HepG2 (cell line): ENCODE results near the gene PSMD3. TPM values are rescaled to one million over a fixed set of nuclear protein-coding genes. Genes with fewer than 3 reads are reported as not detected.
A peak's percentile ranks its signal among the peaks of the same experiment; 100 is the strongest.

Experiments used
- ATM ChIP-seq: fragments of 450-650 bp; IDR thresholded peaks from 2 replicates; pipeline ENCODE4 v1.7.1; 2017; ENCODE audit warnings: mild to moderate bottlenecking, borderline replicate concordance
- CEBPG ChIP-seq: IDR thresholded peaks from 2 replicates; pipeline ENCODE4 v1.6.1; 2016
- EP300 ChIP-seq, 3 experiments: sonication (generic) in 1 of 3; formaldehyde crosslinking in 1 of 3; IDR thresholded peaks; 2 replicates each; pipeline versions ENCODE4 v1.5.1 to v1.6.1; 2011 to 2020; ENCODE audit warnings: low read depth in 2 of 3, low read length in 2 of 3, borderline replicate concordance in 1 of 3, improper control_type of control experiment in 1 of 3, mild to moderate bottlenecking in 1 of 3, missing genetic modification reagents in 1 of 3, moderate library complexity in 1 of 3
- HNF4A ChIP-seq: sonication (generic); formaldehyde crosslinking; IDR thresholded peaks from 2 replicates; pipeline ENCODE4 v1.4.0; 2020; ENCODE audit warnings: missing genetic modification reagents
- JUND ChIP-seq: sonication (generic); formaldehyde crosslinking; IDR thresholded peaks from 2 replicates; pipeline ENCODE4 v1.8.0; 2022; ENCODE audit warnings: mild to moderate bottlenecking, missing genetic modification reagents
- MATR3 ChIP-seq: sonication (generic); formaldehyde crosslinking; IDR thresholded peaks from 2 replicates; pipeline ENCODE4 v1.4.0; 2020; ENCODE audit warnings: missing genetic modification reagents
- MEIS2 ChIP-seq: sonication (generic); formaldehyde crosslinking; IDR thresholded peaks from 2 replicates; pipeline ENCODE4 v1.9.0; 2021; ENCODE audit warnings: mild to moderate bottlenecking, missing genetic modification reagents
- ONECUT2 ChIP-seq: sonication (generic); formaldehyde crosslinking; IDR thresholded peaks from 2 replicates; pipeline ENCODE4 v1.4.0; 2020; ENCODE audit warnings: missing genetic modification reagents
- PRDM15 ChIP-seq: sonication (generic); formaldehyde crosslinking; IDR thresholded peaks from 2 replicates; pipeline ENCODE4 v1.4.0; 2020; ENCODE audit warnings: missing genetic modification reagents
- RXRB ChIP-seq: IDR thresholded peaks from 2 replicates; pipeline ENCODE4 v1.6.1; 2016; ENCODE audit warnings: borderline replicate concordance, missing genetic modification reagents, missing compliant biosample characterization
- TEAD3 ChIP-seq: optimal IDR thresholded peaks from 2 replicates; pipeline ENCODE3; 2016; ENCODE audit warnings: borderline replicate concordance
- WIZ ChIP-seq: sonication (generic); formaldehyde crosslinking; IDR thresholded peaks from 2 replicates; pipeline ENCODE4 v1.5.1; 2020; ENCODE audit warnings: mild to moderate bottlenecking, missing genetic modification reagents
- ZBTB42 ChIP-seq: sonication (generic); formaldehyde crosslinking; IDR thresholded peaks from 2 replicates; pipeline ENCODE4 v1.5.0; 2020; ENCODE audit warnings: mild to moderate bottlenecking, missing genetic modification reagents
- ZNF629 ChIP-seq: sonication (generic); formaldehyde crosslinking; conservative IDR thresholded peaks from 2 replicates; pipeline ENCODE4 v1.5.0; 2020; ENCODE audit warnings: missing genetic modification reagents
- ZNF687 ChIP-seq: sonication (generic); formaldehyde crosslinking; IDR thresholded peaks from 2 replicates; pipeline ENCODE4 v1.5.1; 2020; ENCODE audit warnings: mild to moderate bottlenecking, missing genetic modification reagents, moderate library complexity
- ZNF772 ChIP-seq: sonication (generic); formaldehyde crosslinking; IDR thresholded peaks from 2 replicates; pipeline ENCODE4 v1.5.0; 2020; ENCODE audit warnings: mild to moderate bottlenecking, missing genetic modification reagents
- polyA plus RNA-seq, 8 experiments: library from polyadenylated mRNA; depleted of rRNA in 3 of 8; stranded (reverse) in 7 of 8; unstranded in 1 of 8; fragments of >200 nt; fragmentation: Illumina TruSeq in 4 of 8; extraction: Trizol in 4 of 8; gene quantifications; 2 replicates each; pipeline versions ENCODE4 v1.2.1 to v1.2.3, GENCODE V29; 2011 to 2016; ENCODE audit warnings: low read depth in 4 of 8, missing spikeins in 1 of 8, mixed read lengths in 1 of 8; ENCODE audit not compliant: insufficient read depth in 1 of 8
- total RNA-seq, 5 experiments: library from RNA; depleted of rRNA; stranded (reverse); fragments of >200 nt; fragmentation: Illumina TruSeq; extraction: Trizol; gene quantifications; 2 replicates each; pipeline ENCODE4 v1.2.3, GENCODE V29; 2016; ENCODE audit warnings: low read depth in 1 of 5
- TF ChIP-seq, protein P1 (sequence below): sonication (generic); formaldehyde crosslinking; IDR thresholded peaks from 2 replicates; pipeline ENCODE4 v1.4.0; 2020; ENCODE audit warnings: missing genetic modification reagents, mild to moderate bottlenecking, borderline replicate concordance
- TF ChIP-seq, protein P2 (sequence below): sonication (generic); formaldehyde crosslinking; conservative IDR thresholded peaks from 2 replicates; pipeline ENCODE4 v1.8.0; 2022; ENCODE audit warnings: mild to moderate bottlenecking, moderate library complexity, missing genetic modification reagents

PSMD3 gene
- total and polyA plus RNA-seq, 2 of the 13 experiments (the other 11 are each of a cell fraction or from before 2014, with no cell fraction given): 97.4 to 146 TPM

- TF ChIP-seq, protein P1, sequence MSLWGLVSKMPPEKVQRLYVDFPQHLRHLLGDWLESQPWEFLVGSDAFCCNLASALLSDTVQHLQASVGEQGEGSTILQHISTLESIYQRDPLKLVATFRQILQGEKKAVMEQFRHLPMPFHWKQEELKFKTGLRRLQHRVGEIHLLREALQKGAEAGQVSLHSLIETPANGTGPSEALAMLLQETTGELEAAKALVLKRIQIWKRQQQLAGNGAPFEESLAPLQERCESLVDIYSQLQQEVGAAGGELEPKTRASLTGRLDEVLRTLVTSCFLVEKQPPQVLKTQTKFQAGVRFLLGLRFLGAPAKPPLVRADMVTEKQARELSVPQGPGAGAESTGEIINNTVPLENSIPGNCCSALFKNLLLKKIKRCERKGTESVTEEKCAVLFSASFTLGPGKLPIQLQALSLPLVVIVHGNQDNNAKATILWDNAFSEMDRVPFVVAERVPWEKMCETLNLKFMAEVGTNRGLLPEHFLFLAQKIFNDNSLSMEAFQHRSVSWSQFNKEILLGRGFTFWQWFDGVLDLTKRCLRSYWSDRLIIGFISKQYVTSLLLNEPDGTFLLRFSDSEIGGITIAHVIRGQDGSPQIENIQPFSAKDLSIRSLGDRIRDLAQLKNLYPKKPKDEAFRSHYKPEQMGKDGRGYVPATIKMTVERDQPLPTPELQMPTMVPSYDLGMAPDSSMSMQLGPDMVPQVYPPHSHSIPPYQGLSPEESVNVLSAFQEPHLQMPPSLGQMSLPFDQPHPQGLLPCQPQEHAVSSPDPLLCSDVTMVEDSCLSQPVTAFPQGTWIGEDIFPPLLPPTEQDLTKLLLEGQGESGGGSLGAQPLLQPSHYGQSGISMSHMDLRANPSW: no peak
- TF ChIP-seq TEAD3 (CRISPR knock-in tag): peak; percentile 35
- no peak for TF ChIP-seq ZNF629
- TF ChIP-seq ZNF687 (CRISPR knock-in tag): peak; percentile 29
- TF ChIP-seq MEIS2 (CRISPR knock-in tag): no peak
- TF ChIP-seq, protein P2, sequence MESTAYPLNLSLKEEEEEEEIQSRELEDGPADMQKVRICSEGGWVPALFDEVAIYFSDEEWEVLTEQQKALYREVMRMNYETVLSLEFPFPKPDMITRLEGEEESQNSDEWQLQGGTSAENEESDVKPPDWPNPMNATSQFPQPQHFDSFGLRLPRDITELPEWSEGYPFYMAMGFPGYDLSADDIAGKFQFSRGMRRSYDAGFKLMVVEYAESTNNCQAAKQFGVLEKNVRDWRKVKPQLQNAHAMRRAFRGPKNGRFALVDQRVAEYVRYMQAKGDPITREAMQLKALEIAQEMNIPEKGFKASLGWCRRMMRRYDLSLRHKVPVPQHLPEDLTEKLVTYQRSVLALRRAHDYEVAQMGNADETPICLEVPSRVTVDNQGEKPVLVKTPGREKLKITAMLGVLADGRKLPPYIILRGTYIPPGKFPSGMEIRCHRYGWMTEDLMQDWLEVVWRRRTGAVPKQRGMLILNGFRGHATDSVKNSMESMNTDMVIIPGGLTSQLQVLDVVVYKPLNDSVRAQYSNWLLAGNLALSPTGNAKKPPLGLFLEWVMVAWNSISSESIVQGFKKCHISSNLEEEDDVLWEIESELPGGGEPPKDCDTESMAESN (CRISPR knock-in tag): no peak
- peak; percentile 85 for TF ChIP-seq HNF4A (CRISPR knock-in tag)
- no peak for TF ChIP-seq ZNF772
- TF ChIP-seq ZBTB42 (CRISPR knock-in tag): no peak
- TF ChIP-seq WIZ (CRISPR knock-in tag): no peak
- no peak for TF ChIP-seq EP300 (IDR thresholded peaks at IDR 0.05; ENCODE audit: low read depth in 2 of 2, low read length in 2 of 2)
- no peak for TF ChIP-seq EP300 (CRISPR knock-in tag; IDR thresholded peaks at IDR 0.05; ENCODE audit: borderline replicate concordance)
- no peak for TF ChIP-seq PRDM15 (CRISPR knock-in tag)
- no peak for TF ChIP-seq ATM
- no peak for TF ChIP-seq ONECUT2 (CRISPR knock-in tag)
- TF ChIP-seq CEBPG (CRISPR knock-in tag): peak; percentile 24; the same call in 1 of the 2 replicates
- no peak for TF ChIP-seq JUND (CRISPR knock-in tag)
- TF ChIP-seq MATR3 (CRISPR knock-in tag): no peak
- TF ChIP-seq RXRB (CRISPR knock-in tag): peak; percentile 20; the same call in 1 of the 2 replicates
Measured at GRCh38 chr17:39950871-39951348, 29.7 kb upstream of the PSMD3 start (continued).
